Left ventricle myocardium inferior (tissue), 1 donor: ENCODE data around the gene PIK3C2B. TPM values are rescaled to one million over a fixed set of nuclear protein-coding genes. Genes with fewer than 3 reads are reported as not detected.

Source experiments
- DNase-seq: peaks from one replicate; pipeline ENCODE4 v3.0.0-alpha.2; 2020
- H3K27ac ChIP-seq: fragments of 200-600 bp; replicated peaks from 2 replicates; pipeline ENCODE4 v1.8.0; 2021
- H3K27me3 ChIP-seq: fragments of 200-600 bp; 2 replicates; pipeline ENCODE4 v1.8.0; 2021; ENCODE audit warnings: low read depth
- H3K36me3 ChIP-seq: fragments of 200-600 bp; 2 replicates; pipeline ENCODE4 v1.8.0; 2021
- H3K4me1 ChIP-seq: fragments of 200-600 bp; 2 replicates; pipeline ENCODE4 v1.8.0; 2021
- H3K4me3 ChIP-seq: fragments of 200-600 bp; 2 replicates; pipeline ENCODE4 v1.8.0; 2021; ENCODE audit warnings: mild to moderate bottlenecking, moderate library complexity
- H3K9me3 ChIP-seq: fragments of 200-600 bp; replicated peaks from 2 replicates; pipeline ENCODE4 v1.8.0; 2021
- intact Hi-C: fragments of 100-400 bp; cut with micrococcal nuclease; formaldehyde crosslinking; loops from one replicate; pipeline ENCODE4 v1.11.0; 2022
- total RNA-seq: library from RNA; stranded (reverse); fragmentation: NEBNext Ultra II Directional; extraction: Animal tissue kit (Norgen Biotek cat#: 25700); gene quantifications from one replicate; pipeline ENCODE4 v1.2.1, GENCODE V29; 2021
- TF ChIP-seq, protein P1 (sequence below): fragments of 200-600 bp; IDR thresholded peaks from 2 replicates; pipeline ENCODE4 v1.8.0; 2021; ENCODE audit warnings: antibody characterized with exemption, mild to moderate bottlenecking, borderline replicate concordance
- donor health status: DM: no; HTN: yes; CAD: no; lungs with severe emphysema.

Gene PIK3C2B
- total RNA-seq, 1 donor from 2014 or later, result 18.5 TPM

DNA sequence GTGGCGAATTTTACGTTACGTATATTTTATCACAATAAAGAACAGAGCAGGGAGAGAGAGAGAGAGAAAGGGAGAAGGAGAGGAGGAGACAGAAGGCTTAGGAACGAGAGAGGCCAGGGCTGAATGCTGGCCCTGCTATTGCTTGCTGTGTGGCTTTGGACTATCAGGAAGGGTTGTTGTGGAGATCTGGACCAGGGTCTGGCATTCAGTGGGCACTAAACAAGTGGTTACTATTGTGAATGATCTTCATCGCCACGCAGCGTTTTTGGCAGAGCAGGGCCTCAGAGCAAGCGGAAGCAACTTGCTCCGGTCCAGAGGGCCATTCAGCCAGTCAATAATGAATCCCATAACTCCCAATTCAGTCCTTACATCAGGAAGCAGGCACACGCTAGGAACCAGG, 26.4 kb downstream of the PIK3C2B start:
- intact Hi-C loops, result no loop called here

DNA sequence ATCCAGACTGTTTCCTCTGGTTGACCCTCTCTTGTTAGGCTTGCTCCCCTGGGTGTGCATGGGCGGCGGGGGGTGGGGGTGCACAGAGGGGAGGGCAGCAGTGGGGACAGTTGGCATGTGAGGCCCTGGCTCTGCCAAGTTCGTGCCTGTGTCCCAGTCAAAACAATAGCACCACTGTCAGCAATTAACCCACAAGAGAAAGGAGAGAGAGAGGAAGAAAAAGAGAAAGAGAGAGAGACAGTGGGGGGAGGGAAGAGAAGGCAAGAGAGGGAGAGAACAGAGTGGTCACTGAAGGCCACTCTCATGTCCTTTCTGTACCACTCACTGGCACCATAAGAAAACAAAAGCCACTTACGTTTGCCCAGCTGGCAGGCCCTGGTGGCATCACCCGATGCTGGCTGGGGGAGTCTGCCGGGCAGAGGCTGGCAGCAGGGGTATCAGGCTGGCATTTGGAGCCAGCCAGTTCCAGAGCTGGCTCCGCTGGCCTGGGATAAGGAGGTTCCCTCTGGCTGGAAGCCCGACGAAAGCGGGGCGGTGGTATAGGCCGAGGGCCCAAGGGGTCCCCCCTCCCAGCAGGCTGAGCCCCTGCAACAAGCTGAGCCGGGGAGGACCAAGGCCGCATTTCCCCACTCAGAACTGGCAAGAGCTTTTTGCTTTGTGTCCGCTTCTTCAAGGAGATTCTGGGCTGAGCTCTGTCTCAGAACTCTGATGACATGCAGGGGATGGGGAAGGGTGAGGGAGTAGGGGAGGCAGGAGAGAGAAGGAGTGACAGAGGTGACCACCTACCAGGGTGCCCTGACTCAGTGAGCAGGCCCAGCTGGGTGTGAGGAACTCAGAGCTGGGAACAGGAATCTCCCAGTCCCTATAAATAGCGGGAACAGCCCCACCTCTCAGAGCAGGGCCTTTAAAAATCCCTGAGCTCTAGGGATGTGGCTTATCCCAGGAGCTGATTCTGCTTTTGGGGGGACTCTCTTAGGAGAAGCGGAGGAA, 27.9 kb downstream of the PIK3C2B start:
- intact Hi-C loops, result no loop called here
- peak overlapping the region; percentile 58 for H3K4me3 ChIP-seq
- no peaks in the 10 kb centered on the region for H3K9me3 ChIP-seq
- peaks cover 87% of the 10 kb centered on the region for H3K4me1 ChIP-seq
- DNase-seq, result peak; percentile 44
- peak overlapping the region; percentile 97 for H3K27ac ChIP-seq
- peaks cover 16% of the 10 kb centered on the region for H3K36me3 ChIP-seq
- H3K27me3 ChIP-seq, result no peaks in the 10 kb centered on the region
- TF ChIP-seq, protein P1, sequence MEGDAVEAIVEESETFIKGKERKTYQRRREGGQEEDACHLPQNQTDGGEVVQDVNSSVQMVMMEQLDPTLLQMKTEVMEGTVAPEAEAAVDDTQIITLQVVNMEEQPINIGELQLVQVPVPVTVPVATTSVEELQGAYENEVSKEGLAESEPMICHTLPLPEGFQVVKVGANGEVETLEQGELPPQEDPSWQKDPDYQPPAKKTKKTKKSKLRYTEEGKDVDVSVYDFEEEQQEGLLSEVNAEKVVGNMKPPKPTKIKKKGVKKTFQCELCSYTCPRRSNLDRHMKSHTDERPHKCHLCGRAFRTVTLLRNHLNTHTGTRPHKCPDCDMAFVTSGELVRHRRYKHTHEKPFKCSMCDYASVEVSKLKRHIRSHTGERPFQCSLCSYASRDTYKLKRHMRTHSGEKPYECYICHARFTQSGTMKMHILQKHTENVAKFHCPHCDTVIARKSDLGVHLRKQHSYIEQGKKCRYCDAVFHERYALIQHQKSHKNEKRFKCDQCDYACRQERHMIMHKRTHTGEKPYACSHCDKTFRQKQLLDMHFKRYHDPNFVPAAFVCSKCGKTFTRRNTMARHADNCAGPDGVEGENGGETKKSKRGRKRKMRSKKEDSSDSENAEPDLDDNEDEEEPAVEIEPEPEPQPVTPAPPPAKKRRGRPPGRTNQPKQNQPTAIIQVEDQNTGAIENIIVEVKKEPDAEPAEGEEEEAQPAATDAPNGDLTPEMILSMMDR, result no peak

More for the DNA sequence above, 26.4 kb downstream of the PIK3C2B start:
- Histone ChIP-seq H3K27me3 (no peaks in the 10 kb centered on the region), H3K36me3 (peaks cover 7% of the 10 kb centered on the region), H3K27ac (peak overlapping the region; percentile 97), H3K4me3 (no peak overlapping the region), H3K9me3 (no peaks in the 10 kb centered on the region), H3K4me1 (peaks cover 76% of the 10 kb centered on the region)
- DNase-seq, result no peak
- TF ChIP-seq, protein P1, result no peak

DNA sequence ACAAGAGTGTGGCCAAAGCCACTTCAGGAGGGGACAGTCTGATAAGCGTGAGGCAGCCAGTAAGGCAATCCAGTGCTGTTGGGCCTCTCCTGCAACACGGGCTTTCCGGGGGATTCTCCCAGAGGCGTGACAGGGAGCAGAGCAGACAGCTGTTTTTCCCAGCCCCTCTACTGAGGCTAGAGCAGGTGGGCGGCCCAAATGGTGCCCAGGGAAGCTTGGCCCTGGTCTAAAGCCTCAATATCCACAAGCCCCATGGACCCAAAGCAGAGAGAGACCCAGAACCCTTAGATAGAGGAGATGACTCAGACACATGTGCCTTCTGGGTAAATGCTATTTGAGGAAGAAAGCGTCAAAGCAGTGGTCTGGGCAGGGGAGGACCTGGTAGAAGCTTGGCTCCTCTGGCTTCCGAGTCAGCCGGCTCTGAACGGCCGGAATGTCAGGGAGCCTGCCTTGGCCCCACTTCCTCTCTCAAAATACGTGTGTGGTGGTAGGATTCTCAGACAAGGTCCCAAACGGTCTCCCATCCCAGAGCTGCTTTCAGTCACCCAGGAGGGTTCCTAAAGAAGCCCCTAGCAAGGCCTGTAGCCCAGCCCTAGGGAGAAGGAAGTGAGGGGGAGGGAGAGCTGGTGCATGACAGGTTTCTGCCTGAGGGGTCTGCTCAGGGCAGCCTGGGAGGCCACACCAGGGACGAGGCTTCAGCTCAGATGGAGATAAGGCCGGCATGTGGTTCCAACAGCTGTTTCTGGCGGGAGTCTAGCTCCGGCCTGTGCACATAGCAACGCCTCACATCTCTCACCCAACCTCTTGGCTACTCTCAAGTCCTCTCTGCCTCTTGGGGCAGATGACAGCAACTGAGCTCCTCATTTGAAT, 28.8 kb downstream of the PIK3C2B start:
- TF ChIP-seq, protein P1, result no peak
- Histone ChIP-seq H3K9me3 (no peaks in the 10 kb centered on the region), H3K4me3 (peak overlapping the region; percentile 58), H3K27me3 (no peaks in the 10 kb centered on the region), H3K27ac (peak overlapping the region; percentile 97), H3K36me3 (peaks cover 20% of the 10 kb centered on the region), H3K4me1 (peaks cover 93% of the 10 kb centered on the region)
- no peak for DNase-seq
- intact Hi-C loops, result no loop called here

DNA sequence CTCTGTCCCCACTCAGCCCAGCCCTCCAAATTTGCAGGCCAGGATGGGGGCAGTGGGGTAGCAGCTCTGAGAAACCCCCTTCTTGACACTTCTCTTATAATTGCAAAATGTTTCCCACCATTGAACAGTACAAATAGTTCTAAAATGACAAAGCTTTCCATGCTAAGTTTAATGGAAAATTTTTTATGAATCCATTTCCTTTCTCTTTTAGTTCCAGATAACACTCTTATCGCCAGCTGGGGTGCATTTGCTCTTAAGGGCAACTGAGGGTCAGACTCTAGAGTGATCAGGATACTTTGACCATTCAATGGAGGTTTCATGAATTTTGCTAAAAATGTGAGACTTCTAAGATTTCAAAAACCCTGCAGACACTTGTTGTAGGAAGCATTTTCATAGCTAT, 29.9 kb downstream of the PIK3C2B start:
- H3K9me3 ChIP-seq, result no peaks in the 10 kb centered on the region
- intact Hi-C loops, result no loop called here
- no peak for DNase-seq
- H3K4me1 ChIP-seq, result peaks cover 97% of the 10 kb centered on the region
- H3K36me3 ChIP-seq, result peaks cover 31% of the 10 kb centered on the region
- peak overlapping the region; percentile 97 for H3K27ac ChIP-seq
- H3K4me3 ChIP-seq, result peak overlapping the region; percentile 58
- H3K27me3 ChIP-seq, result no peaks in the 10 kb centered on the region
- TF ChIP-seq, protein P1, result no peak

DNA sequence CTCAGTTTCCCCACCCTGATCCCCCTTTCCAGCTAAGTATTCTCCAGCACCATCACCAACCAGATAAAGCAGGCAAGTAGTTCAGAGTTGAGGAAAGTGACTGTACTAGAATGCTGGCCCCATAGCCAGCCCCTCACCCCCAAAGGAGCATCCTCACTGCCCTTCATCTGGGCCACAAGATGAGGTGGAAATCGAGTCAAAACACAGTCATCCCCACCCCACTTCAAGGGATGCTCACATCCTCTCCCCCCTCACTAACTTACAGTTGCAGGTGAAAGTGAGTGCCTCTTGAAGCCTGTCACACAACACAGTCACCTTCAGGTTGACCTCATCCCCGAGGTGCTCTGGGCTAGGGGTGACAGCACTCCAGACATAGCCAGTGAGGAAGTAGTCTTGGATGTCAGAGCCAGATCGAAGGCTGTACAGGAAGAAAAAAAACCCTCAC, 30.4 kb downstream of the PIK3C2B start:
- H3K27ac ChIP-seq, result peak overlapping the region; percentile 97
- TF ChIP-seq, protein P1, result no peak
- no peaks in the 10 kb centered on the region for H3K9me3 ChIP-seq
- peak overlapping the region; percentile 17 for H3K4me3 ChIP-seq
- no peak for DNase-seq
- no peaks in the 10 kb centered on the region for H3K27me3 ChIP-seq
- intact Hi-C loops, result no loop called here
- peaks cover 36% of the 10 kb centered on the region for H3K36me3 ChIP-seq
- H3K4me1 ChIP-seq, result peaks cover 94% of the 10 kb centered on the region
